B cell (primary cell): ENCODE measurements around the gene C1orf87. TPM values are rescaled to one million over a fixed set of nuclear protein-coding genes. Genes with fewer than 3 reads are reported as not detected.
A peak's percentile ranks its signal among the peaks of the same experiment; 100 is the strongest.

Experiments used
- ATAC-seq: fragments of 200-7000 bp; cut with Tn5 transposase; one replicate; pipeline ENCODE4 v1.10.0; 2021; ENCODE audit warnings: low read depth, mild to moderate bottlenecking, moderate number of reproducible peaks, moderate library complexity
- CTCF ChIA-PET: fragments of 350-600 bp; sonication (Branson Sonifier 250); formaldehyde crosslinking; loops from one replicate; lab custom pipeline; 2021; ENCODE audit warnings: antibody characterized with exemption, inconsistent platforms; lab: Charles Lee
- POLR2A ChIA-PET: fragments of 350-600 bp; sonication (Branson Sonifier 250); formaldehyde crosslinking; loops from one replicate; lab custom pipeline; 2021; ENCODE audit warnings: antibody characterized with exemption; lab: Charles Lee
- DNase-seq: peaks from one replicate; pipeline ENCODE4 v3.0.0; 2013
- H2AFZ ChIP-seq: 2 replicates; pipeline ENCODE4 v1.6.1; 2012; ENCODE audit warnings: mild to moderate bottlenecking, low read depth, low read length; ENCODE audit not compliant: insufficient read depth, poor library complexity, severe bottlenecking
- H3K27ac ChIP-seq, 2 donors: 1 replicate in 1 of 2; 2 replicates in 1 of 2; pipeline ENCODE4 v1.5.1; 2012 to 2013; ENCODE audit warnings: low read length in 2 of 2, mild to moderate bottlenecking in 2 of 2, moderate library complexity in 1 of 2
- H3K27me3 ChIP-seq, 4 experiments: fragments of 200-600 bp in 1 of 4; sonication (generic) in 1 of 4; replicated peaks in 1 of 4; 1 replicate in 2 of 4; 2 replicates in 2 of 4; pipeline versions ENCODE4 v1.6.1 to v1.7.0; 2013 to 2016; ENCODE audit warnings: low read length in 3 of 4, mild to moderate bottlenecking in 2 of 4, mixed read lengths in 1 of 4, moderate library complexity in 1 of 4; ENCODE audit not compliant: insufficient read depth in 4 of 4, control insufficient read depth in 3 of 4; ENCODE audit errors: control extremely low read depth in 1 of 4
- H3K36me3 ChIP-seq, 2 experiments: replicated peaks in 1 of 2; 1 replicate in 1 of 2; 2 replicates in 1 of 2; pipeline versions ENCODE4 v1.6.1 to v1.7.1; 2013; ENCODE audit warnings: low read length in 1 of 2; ENCODE audit not compliant: insufficient read depth in 2 of 2, control insufficient read depth in 1 of 2; ENCODE audit errors: control extremely low read depth in 1 of 2, extremely low read depth in 1 of 2
- H3K4me1 ChIP-seq, 2 donors: fragments of 200-600 bp in 1 of 2; sonication (generic) in 1 of 2; 1 replicate in 1 of 2; 2 replicates in 1 of 2; pipeline versions ENCODE4 v1.5.1 to v1.6.1; 2013 to 2017; ENCODE audit warnings: low read length in 2 of 2; ENCODE audit not compliant: control insufficient read depth in 2 of 2, insufficient read depth in 2 of 2
- H3K4me2 ChIP-seq: replicated peaks from 2 replicates; pipeline ENCODE3; 2012; ENCODE audit warnings: mild to moderate bottlenecking, low read depth, low read length; ENCODE audit not compliant: poor library complexity, severe bottlenecking
- H3K4me3 ChIP-seq, 5 experiments: fragments of 200-600 bp in 1 of 5; sonication (generic) in 1 of 5; 1 replicate in 3 of 5; 2 replicates in 2 of 5; pipeline versions ENCODE4 v1.5.1 to v1.7.0; 2011 to 2016; ENCODE audit warnings: low read length in 4 of 5, mild to moderate bottlenecking in 4 of 5, low read depth in 2 of 5, control low read depth in 1 of 5, moderate library complexity in 1 of 5; ENCODE audit not compliant: insufficient read depth in 1 of 5; ENCODE audit errors: control extremely low read depth in 1 of 5, extremely low read depth in 1 of 5
- H3K79me2 ChIP-seq: fragments of 200-600 bp; sonication (generic); one replicate; pipeline ENCODE4 v1.6.0; 2016; ENCODE audit warnings: low read length; ENCODE audit not compliant: control insufficient read depth, insufficient read depth
- H3K9ac ChIP-seq: fragments of 200-600 bp; sonication (generic); 2 replicates; pipeline ENCODE4 v1.6.1; 2017; ENCODE audit warnings: mild to moderate bottlenecking, low read length, moderate library complexity
- H3K9me3 ChIP-seq, 3 donors: one replicate each; pipeline versions ENCODE4 v1.6.1 to v1.7.1; 2013; ENCODE audit warnings: low read length in 2 of 3; ENCODE audit not compliant: control insufficient read depth in 2 of 3, insufficient read depth in 1 of 3; ENCODE audit errors: control extremely low read depth in 1 of 3
- H4K20me1 ChIP-seq: 2 replicates; pipeline ENCODE4 v1.6.0; 2012; ENCODE audit warnings: mild to moderate bottlenecking, low read length; ENCODE audit not compliant: insufficient read depth, control insufficient read depth, poor library complexity, severe bottlenecking
- H3K27ac Mint-ChIP-seq: one replicate; pipeline ENCODE4 v1.8.0; 2021; ENCODE audit warnings: mixed read lengths
- H3K27me3 Mint-ChIP-seq: one replicate; pipeline ENCODE4 v1.8.0; 2021; ENCODE audit warnings: mixed read lengths
- H3K4me1 Mint-ChIP-seq: one replicate; pipeline ENCODE4 v1.8.0; 2021; ENCODE audit warnings: mixed read lengths
- H3K4me3 Mint-ChIP-seq: one replicate; pipeline ENCODE4 v1.8.0; 2021; ENCODE audit warnings: mixed read lengths
- H3K9me3 Mint-ChIP-seq: one replicate; pipeline ENCODE4 v1.8.0; 2022; ENCODE audit warnings: mixed read lengths; ENCODE audit not compliant: insufficient read depth
- EZH2 ChIP-seq: IDR thresholded peaks from 2 replicates; pipeline ENCODE4 v1.6.1; 2012; ENCODE audit warnings: borderline replicate concordance, low read depth, mild to moderate bottlenecking, moderate library complexity, low read length; ENCODE audit not compliant: insufficient read depth, poor library complexity, severe bottlenecking
- WGBS: methylation state at CpG from one replicate; pipeline ENCODE4 v1.1.5; 2013; ENCODE audit warnings: missing lambda C conversion rate; ENCODE audit not compliant: insufficient coverage; 5-methylcytosine and 5-hydroxymethylcytosine counted together
- intact Hi-C: fragments of 100-400 bp; cut with micrococcal nuclease; formaldehyde crosslinking; loops from one replicate; pipeline ENCODE4 v1.10.0; 2022
- polyA plus RNA-seq: library from polyadenylated mRNA; depleted of rRNA; stranded (reverse); fragments of >200 nt; gene quantifications from 2 replicates; pipeline ENCODE4 v1.2.3, GENCODE V29; 2012
- total RNA-seq, 2 donors: library from RNA; stranded (reverse); fragments of 120-200 nt in 1 of 2; gene quantifications; 1 replicate in 1 of 2; 2 replicates in 1 of 2; pipeline versions ENCODE4 v1.2.3 to v1.2.4, GENCODE V29; 2013 to 2022
- TF ChIP-seq, protein P1 (sequence below): fragments of 200-600 bp; IDR thresholded peaks from one replicate; pipeline ENCODE4 v1.8.0; 2022; ENCODE audit warnings: antibody characterized with exemption, mild to moderate bottlenecking

C1orf87 gene
- total and polyA plus RNA-seq, 2 donors (not counting 1 experiment from before 2014, with no cell fraction given) = not detected

DNA sequence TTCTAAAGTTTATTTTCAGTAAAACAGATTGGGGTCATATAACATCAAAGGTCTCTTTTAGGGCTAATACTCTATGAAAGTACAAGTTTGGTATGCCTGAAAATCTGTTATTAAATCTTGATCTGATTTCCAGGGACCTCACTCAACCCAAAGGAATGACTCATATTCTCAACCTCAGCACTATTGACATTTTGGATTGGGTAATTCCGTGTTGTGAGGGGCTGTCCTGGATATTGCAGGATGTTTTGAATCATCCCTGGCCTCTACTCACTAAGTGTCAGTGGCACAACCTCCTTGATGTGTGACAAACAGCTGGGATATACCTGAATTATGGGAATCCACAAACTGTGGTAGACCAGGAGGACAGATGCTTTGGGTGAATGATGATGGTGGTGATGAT is 95.5 kb downstream of the C1orf87 start:
- intact Hi-C loops = loop anchor here (10.0 kb wide), 2 partner anchors 1067 to 1667 kb away; no protein-coding TSS in a partner anchor
- no peaks in the 10 kb centered on the region for H3K9me3 Mint-ChIP-seq
- no peak overlapping the region for H3K4me3 Mint-ChIP-seq
- Histone ChIP-seq H3K9me3 (no peaks in the 10 kb centered on the region), H3K27me3 (peaks cover 0 to 11% (median 5%) of the 10 kb centered on the region in 4 experiments), H3K79me2 (no peaks in the 10 kb centered on the region), H4K20me1 (no peaks in the 10 kb centered on the region), H3K4me3 (no peak overlapping the region), H3K36me3 (no peaks in the 10 kb centered on the region), H3K27ac (no peak overlapping the region), H2AFZ (no peak overlapping the region), H3K9ac (no peak overlapping the region), H3K4me1 (peaks cover 0 to 2% of the 10 kb centered on the region in 2 donors), H3K4me2 (no peak overlapping the region)
- no peak for ATAC-seq
- H3K4me1 Mint-ChIP-seq = no peaks in the 10 kb centered on the region
- peaks cover 29% of the 10 kb centered on the region for H3K27me3 Mint-ChIP-seq
- no CpG with 5 or more reads among the region's 1 CpG for WGBS
- no peak for DNase-seq
- CTCF ChIA-PET = interaction anchor here (1.8 to 4.7 kb wide), 4 partner anchors 11 to 1874 kb away, joined by 5 to 36 read pairs (median 20); no protein-coding TSS in a partner anchor
- TF ChIP-seq, protein P1, sequence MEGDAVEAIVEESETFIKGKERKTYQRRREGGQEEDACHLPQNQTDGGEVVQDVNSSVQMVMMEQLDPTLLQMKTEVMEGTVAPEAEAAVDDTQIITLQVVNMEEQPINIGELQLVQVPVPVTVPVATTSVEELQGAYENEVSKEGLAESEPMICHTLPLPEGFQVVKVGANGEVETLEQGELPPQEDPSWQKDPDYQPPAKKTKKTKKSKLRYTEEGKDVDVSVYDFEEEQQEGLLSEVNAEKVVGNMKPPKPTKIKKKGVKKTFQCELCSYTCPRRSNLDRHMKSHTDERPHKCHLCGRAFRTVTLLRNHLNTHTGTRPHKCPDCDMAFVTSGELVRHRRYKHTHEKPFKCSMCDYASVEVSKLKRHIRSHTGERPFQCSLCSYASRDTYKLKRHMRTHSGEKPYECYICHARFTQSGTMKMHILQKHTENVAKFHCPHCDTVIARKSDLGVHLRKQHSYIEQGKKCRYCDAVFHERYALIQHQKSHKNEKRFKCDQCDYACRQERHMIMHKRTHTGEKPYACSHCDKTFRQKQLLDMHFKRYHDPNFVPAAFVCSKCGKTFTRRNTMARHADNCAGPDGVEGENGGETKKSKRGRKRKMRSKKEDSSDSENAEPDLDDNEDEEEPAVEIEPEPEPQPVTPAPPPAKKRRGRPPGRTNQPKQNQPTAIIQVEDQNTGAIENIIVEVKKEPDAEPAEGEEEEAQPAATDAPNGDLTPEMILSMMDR = no peak
- TF ChIP-seq EZH2 = no peak
- POLR2A ChIA-PET = no interaction called here
- H3K27ac Mint-ChIP-seq = no peak overlapping the region

DNA sequence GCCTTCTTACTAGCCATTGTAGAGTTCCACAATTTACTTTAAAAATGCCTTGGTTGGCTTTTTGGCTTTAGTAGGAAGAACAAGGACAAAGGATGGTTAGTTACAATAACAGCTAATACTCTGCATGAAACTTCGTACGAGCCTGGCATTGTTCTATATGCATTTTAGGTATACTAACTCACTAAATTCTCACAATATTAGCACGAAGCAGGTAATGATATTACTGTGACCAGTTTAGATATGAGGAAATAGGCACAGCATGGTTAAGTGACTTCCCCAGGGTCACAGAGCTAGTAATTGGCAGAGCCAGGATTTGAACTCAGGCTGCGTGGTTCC is 96.5 kb downstream of the C1orf87 start:
- no peaks in the 10 kb centered on the region for H3K4me1 Mint-ChIP-seq
- CTCF ChIA-PET = interaction anchor here (0.6 to 4.7 kb wide), 9 partner anchors 10 to 1934 kb away, joined by 3 to 36 read pairs (median 3); no protein-coding TSS in a partner anchor
- Histone ChIP-seq H3K9ac (no peak overlapping the region), H3K36me3 (no peaks in the 10 kb centered on the region), H4K20me1 (no peaks in the 10 kb centered on the region), H3K4me1 (peaks cover 0 to 2% of the 10 kb centered on the region in 2 donors), H3K4me3 (no peak overlapping the region), H3K4me2 (no peak overlapping the region), H3K9me3 (no peaks in the 10 kb centered on the region), H2AFZ (no peak overlapping the region), H3K79me2 (no peaks in the 10 kb centered on the region), H3K27ac (no peak overlapping the region), H3K27me3 (peaks cover 0 to 11% (median 5%) of the 10 kb centered on the region in 4 experiments)
- no peak for TF ChIP-seq EZH2
- TF ChIP-seq, protein P1 = peak; percentile 73
- WGBS = no CpG with 5 or more reads among the region's 4 CpGs
- H3K27me3 Mint-ChIP-seq = peaks cover 33% of the 10 kb centered on the region
- POLR2A ChIA-PET = no interaction called here
- H3K4me3 Mint-ChIP-seq = no peak overlapping the region
- intact Hi-C loops = loop anchor here (1.0 to 10.0 kb wide), 3 partner anchors 1068 to 1875 kb away; no protein-coding TSS in a partner anchor
- no peaks in the 10 kb centered on the region for H3K9me3 Mint-ChIP-seq
- DNase-seq (no peak), ATAC-seq (no peak)
- H3K27ac Mint-ChIP-seq = no peak overlapping the region
